Posterior cingulate gyrus (tissue), 11 donors: Measurements from ENCODE around the gene CEP95.
"Not testable (repeated sequence)": the region's sequence is repeated elsewhere in the genome, so short reads cannot be mapped to it uniquely, and the experiment has no call there.

Source experiments
- DNase-seq, 10 donors: peaks; one replicate each; pipeline versions ENCODE4 v3.0.0 to v3.0.0-alpha.2; 2020 to 2021; ENCODE audit warnings: mixed read lengths in 3 of 10
- intact Hi-C: fragments of 100-400 bp; cut with DNase I; formaldehyde crosslinking; loops from one replicate; pipeline ENCODE4 v1.15.1; 2023

Gene CEP95

GRCh38 chr17:64506576-64507412 lies at the start of gene CEP95:
Gene CEP95, plus strand, starts transcription at chr17:64506977. Its CDS starts 121 bp downstream, at chr17:64507098.
- peak; percentile 87 to 99 (median 93) for DNase-seq
- intact Hi-C loops, result loop anchor here (5.0 kb wide), 1 partner anchor 156 kb away; the partner anchor contains the start of gene SMURF2

GRCh38 chr17:64457156-64457555 lies 49.6 kb upstream of the CEP95 start:
- intact Hi-C loops, result no loop called here
- DNase-seq, result no peak

GRCh38 chr17:64458756-64459155 lies 48.0 kb upstream of the CEP95 start:
- intact Hi-C loops, result no loop called here
- DNase-seq, result no peak

DNA sequence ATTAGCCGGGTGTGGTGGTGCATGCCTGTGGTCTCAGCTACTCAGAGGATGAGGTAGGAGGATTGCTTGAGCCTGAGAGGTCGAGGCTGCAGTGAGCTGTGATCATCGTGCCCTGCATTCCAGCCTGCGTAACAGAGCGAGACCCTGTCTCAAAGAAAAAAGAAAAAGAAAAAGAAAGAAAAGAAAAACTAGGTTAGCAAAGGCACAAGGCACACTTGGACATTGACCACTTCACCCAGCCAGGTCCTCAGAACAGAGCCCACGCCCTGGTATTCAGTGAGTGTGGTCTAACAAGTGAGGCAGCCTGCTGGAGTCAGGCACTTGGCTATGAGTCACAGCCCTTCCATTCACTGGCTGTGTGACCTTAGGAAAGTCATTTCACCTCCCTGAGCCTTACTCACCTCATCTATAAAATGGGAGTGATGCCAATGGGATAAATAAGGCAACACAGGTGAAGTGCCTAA lies 47.5 kb upstream of the CEP95 start:
- no peak for DNase-seq
- intact Hi-C loops, result no loop called here

DNA sequence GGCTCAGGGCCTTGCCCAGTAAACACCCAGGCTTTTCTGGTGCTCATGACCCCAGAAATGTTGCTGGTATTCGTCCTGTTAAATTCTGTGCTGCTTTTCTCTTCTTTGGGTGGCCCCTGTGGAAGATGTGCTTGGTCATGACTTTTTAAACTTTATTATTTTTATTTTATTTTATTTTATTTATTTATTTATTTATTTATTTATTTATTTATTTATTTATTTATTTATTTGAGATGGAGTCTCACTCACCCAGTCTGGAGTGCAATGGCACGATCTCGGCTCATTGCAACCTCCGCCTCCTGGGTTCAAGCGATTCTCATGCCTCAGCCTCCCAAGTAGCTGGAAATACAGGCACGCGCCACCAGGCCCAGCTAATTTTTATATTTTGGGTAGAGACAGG lies 47.0 kb upstream of the CEP95 start:
- DNase-seq, intact Hi-C loops: not testable (repeated sequence)

- intact Hi-C loops, result no loop called here
- DNase-seq, result no peak
These were observed 45.8 kb upstream of the CEP95 start for GRCh38 chr17:64460955-64461354.

- intact Hi-C loops, result no loop called here
These were observed 45.0 kb upstream of the CEP95 start for GRCh38 chr17:64461788-64462187.

DNA sequence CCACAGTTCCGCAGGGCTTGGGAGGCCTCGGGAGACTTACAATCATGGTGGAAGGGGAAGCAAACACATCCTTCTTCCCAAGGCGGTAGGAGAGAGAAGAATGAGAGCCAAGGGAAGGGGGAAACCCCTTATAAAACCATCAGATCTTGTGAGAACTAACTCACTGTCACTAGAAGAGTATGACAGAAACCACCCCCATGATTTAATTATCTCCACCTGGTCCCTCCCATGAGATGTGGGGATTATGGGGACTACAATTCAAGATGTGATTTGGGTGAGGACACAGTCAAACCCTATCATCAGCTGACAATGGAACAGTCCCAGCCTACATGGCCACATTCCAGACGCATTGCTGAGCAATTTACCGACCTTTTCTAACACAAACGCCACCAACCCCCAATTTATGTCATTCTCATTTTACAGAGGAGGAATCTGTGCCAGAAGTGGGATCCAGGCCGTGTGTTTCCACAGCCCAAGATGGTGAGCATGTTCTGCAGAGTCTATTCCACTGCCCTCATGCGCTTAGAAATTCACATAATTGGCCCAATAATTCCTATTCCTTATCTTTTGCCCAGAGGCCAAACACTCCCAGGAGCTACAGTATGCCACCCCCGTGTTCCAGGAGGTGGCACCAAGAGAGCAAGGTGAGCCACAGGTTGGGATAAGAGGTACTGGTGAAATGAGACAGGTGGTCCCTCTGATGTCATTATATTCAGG lies 40.6 kb upstream of the CEP95 start:
- intact Hi-C loops, result no loop called here

More at GRCh38 chr17:64461788-64462187, 45.0 kb upstream of the CEP95 start:
- DNase-seq, result no peak

DNA sequence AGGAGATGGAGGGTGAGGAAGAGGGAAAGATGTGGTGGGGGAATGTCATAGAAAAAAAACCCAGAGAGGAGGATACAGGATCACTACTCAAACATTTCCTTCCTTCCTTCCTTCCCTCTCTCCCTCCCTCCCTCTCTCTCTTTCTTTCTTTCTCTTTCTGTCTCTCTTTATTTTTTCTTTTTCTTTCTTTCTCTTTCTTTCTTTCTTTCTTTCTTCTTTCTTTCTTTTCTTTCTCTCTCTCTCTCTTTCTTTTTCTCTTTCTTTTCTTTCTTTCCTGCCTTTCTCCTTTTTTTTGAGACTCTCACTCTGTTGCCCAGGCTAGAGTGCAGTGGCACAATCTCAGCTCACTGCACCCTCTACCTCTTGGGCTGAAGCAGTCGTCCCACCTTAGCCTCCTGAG lies 39.9 kb upstream of the CEP95 start:
- DNase-seq, intact Hi-C loops: not testable (repeated sequence)

More for the DNA sequence above, 40.6 kb upstream of the CEP95 start:
- no peak for DNase-seq

DNA sequence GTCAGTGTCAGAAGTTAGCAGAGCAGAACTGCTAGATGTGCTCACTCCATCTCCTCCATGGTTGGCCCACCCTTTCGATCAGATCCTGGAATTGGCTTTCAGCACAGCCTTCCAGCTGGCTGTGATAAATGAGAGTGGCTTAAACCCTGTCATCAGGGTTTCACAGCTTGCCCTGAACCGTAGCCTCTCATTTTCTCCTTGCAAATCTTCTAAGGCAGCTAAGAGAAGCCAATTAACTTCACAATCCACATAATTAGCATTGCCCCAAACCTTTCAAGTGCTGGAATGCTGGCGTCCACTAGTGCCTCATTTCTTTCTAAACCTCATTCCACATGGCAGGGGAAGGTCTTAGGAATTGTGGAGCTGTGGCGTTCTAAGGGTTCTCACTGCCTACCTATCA lies 36.2 kb upstream of the CEP95 start:
- intact Hi-C loops, result no loop called here
- DNase-seq, result no peak

DNA sequence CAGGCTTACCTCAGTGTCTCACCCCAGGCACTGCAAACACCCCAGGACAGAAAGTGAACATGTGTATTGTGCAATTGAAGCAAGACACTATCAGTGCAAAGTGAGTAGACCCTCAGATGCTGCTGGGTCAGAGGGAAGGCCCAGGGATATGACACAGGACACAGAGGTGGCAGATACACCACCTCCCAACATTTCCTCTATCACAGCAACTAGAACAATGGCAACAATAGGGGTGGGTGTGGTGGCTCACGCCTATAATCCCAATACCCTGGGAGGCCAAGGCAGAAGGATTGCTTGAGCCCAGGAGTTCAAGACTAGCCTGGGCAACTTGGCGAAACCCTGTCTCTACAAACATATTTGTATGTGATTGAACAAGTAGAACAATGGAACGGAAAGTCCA lies 35.3 kb upstream of the CEP95 start:
- intact Hi-C loops, result no loop called here
- no peak for DNase-seq

GRCh38 chr17:64472564-64472963 lies 34.2 kb upstream of the CEP95 start:
- intact Hi-C loops, result no loop called here

DNA sequence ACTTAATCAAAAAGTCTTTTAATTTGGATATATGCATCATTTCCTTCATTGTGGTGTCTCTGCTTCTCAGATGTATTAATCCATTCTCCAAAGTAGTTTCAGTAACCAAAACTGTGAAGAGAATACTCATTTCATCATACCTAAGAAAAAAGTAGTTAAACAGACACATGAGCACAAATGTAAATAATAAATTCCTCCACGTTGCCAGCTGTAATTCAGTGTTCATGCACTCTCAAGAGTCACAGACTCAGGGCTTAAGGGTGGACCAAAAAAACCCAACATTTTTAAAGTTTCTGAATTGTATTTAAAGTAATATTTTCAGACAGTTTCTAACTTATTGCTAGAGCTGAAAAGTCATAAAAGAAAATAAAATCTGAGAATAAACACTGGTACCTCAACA lies 28.9 kb upstream of the CEP95 start:
- intact Hi-C loops, result no loop called here
- no peak for DNase-seq

More at GRCh38 chr17:64472564-64472963, 34.2 kb upstream of the CEP95 start:
- DNase-seq, result no peak

- intact Hi-C loops, result no loop called here
- DNase-seq, result no peak
These were observed 25.8 kb upstream of the CEP95 start for GRCh38 chr17:64480951-64481350.

- intact Hi-C loops, result no loop called here
- no peak for DNase-seq
These were observed 22.4 kb upstream of the CEP95 start for GRCh38 chr17:64484380-64484779.

DNA sequence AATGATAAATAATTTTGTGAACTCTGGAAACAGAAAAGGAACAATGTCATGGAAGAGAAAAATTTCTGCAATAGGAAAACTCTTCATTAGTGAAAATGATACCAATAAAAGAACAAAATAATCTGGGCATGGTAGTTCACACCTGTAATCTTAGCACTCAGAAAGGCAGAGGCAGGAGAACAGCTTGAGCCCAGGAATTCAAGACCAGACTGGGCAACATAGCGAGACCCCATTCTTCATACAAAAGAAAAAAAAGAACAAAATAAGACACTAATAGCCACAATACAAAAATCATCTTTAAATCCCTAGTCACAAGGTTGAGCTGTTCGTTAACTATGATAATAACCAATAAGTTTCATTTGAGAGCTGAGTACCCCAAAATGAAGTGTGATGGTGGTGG lies 18.5 kb upstream of the CEP95 start:
- intact Hi-C loops, result no loop called here

GRCh38 chr17:64491034-64491860 lies 15.5 kb upstream of the CEP95 start:
- intact Hi-C loops, result loop anchor here (5.0 kb wide), 1 partner anchor 69 kb away; no protein-coding TSS in a partner anchor
- DNase-seq, result no peak

More for the DNA sequence above, 18.5 kb upstream of the CEP95 start:
- DNase-seq, result no peak

DNA sequence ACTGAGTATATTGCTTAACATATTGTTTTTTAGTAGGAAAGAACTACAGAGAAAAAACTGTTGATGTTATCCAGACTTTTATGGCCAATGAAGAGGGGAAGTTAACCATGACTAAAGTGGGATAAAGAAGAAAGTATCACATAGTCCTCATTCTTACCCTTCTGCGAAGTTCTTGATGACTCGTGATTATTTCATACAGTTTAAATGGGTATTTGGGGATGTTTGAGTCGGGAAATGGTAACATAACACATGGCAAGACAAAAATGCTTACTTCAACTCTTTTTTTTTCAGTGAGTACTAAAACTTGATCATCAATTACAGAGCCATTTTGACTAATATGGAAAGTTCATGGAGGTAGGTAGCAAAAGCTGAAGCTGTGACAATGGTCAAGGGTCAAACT lies 14.8 kb upstream of the CEP95 start:
- DNase-seq, result no peak
- intact Hi-C loops, result loop anchor here (5.0 kb wide), 1 partner anchor 70 kb away; no protein-coding TSS in a partner anchor

DNA sequence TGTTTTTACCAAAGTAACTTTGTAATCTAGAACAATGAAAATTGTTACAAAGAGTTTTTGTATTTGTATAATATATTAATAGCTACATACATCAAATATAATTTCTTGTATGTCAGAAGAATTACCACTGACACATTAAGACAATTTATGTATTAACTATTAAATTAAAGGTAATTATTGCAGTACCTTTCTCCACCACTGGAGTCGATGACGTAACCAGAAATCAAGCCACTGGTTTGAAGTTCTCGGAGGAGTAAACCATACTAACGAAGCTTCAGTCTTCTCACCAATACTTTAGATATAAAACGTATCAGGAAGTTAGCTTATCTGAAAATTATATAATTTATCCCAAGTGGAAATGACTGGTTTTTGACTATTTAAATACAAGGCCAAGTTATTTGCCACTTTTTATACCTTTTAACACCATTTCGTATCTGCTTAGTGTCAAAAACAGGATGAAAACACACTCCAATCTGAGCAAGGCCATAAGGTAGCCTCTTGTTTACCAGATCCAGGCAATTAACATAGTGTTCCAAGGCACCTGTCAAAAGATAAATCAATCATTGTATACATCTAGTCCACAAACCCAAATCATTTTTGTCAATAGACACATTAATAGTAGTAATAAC lies 14.2 kb upstream of the CEP95 start:
- DNase-seq, result no peak
- intact Hi-C loops, result loop anchor here (5.0 kb wide), 1 partner anchor 70 kb away; no protein-coding TSS in a partner anchor

- no peak for DNase-seq
- intact Hi-C loops, result loop anchor here (5.0 kb wide), 1 partner anchor 72 kb away; no protein-coding TSS in a partner anchor
These were observed 12.7 kb upstream of the CEP95 start for GRCh38 chr17:64494121-64494520.
